Measurements from ENCODE around the gene APOBEC3A.

GRCh38 chr22:38970551-38970950 lies 13.1 kb downstream of the APOBEC3A start:
- TF ChIP-seq CTCF (IDR thresholded peaks at IDR 0.05) (no peak), POLR2A (IDR thresholded peaks at IDR 0.05) (no peak)
